Effector memory CD8-positive, alpha-beta T cell (primary cell): ENCODE results near the gene PHKA2.
"Not testable (repeated sequence)": the region's sequence is repeated elsewhere in the genome, so short reads cannot be mapped to it uniquely, and the experiment has no call there.

Experiments
- ATAC-seq: fragments of 150-1000 bp; cut with Tn5 transposase; replicated peaks from 2 replicates; pipeline ENCODE4 v1.10.0; 2021; ENCODE audit warnings: mild to moderate bottlenecking, moderate library complexity
- DNase-seq, 3 experiments: peaks; one replicate each; pipeline ENCODE4 v3.0.0; 2021
- H3K27ac Mint-ChIP-seq, 2 donors: one replicate each; pipeline ENCODE4 v1.8.0; 2022; ENCODE audit warnings: mild to moderate bottlenecking in 2 of 2, mixed read lengths in 2 of 2, moderate library complexity in 2 of 2
- H3K27me3 Mint-ChIP-seq, 2 donors: one replicate each; pipeline ENCODE4 v1.8.0; 2022; ENCODE audit warnings: mixed read lengths in 2 of 2
- H3K36me3 Mint-ChIP-seq: one replicate; pipeline ENCODE4 v1.8.0; 2022; ENCODE audit warnings: mild to moderate bottlenecking, moderate library complexity, mixed read lengths; ENCODE audit not compliant: insufficient read depth
- H3K4me1 Mint-ChIP-seq, 2 donors: one replicate each; pipeline ENCODE4 v1.8.0; 2022; ENCODE audit warnings: low read depth in 2 of 2, mixed read lengths in 2 of 2
- H3K4me3 Mint-ChIP-seq, 2 donors: one replicate each; pipeline ENCODE4 v1.8.0; 2022; ENCODE audit warnings: mild to moderate bottlenecking in 2 of 2, mixed read lengths in 2 of 2, moderate library complexity in 2 of 2
- H3K9me3 Mint-ChIP-seq, 2 donors: one replicate each; pipeline ENCODE4 v1.8.0; 2022; ENCODE audit warnings: mixed read lengths in 2 of 2
- total RNA-seq, 9 experiments: gene quantifications; one replicate each; lab custom pipeline; 2026; lab: John Stamatoyannopoulos, UW

Gene PHKA2
- total RNA-seq: 33.0 to 82.5 (median 53.1) reads per million in 9 experiments

- H3K9me3 Mint-ChIP-seq: no peaks in the 10 kb centered on the region
- no peak for DNase-seq
- H3K27me3 Mint-ChIP-seq: no peaks in the 10 kb centered on the region
- H3K36me3 Mint-ChIP-seq: peaks cover 9% of the 10 kb centered on the region
- ATAC-seq: peak; percentile 20
- H3K27ac Mint-ChIP-seq: peak within 1 kb of the TSS; percentile 92 to 95
- peak within 1 kb of the TSS; percentile 77 to 83 for H3K4me3 Mint-ChIP-seq
- H3K4me1 Mint-ChIP-seq: peaks cover 0 to 8% of the 10 kb centered on the region in 2 donors
These were observed at the start of gene PHKA2 for GRCh38 chrX:18983666-18984380. PHKA2 (minus strand) TSS chrX:18984114; CDS start chrX:18983932, 182 bp downstream.

- no peak overlapping the region for H3K27ac Mint-ChIP-seq
- no peaks in the 10 kb centered on the region for H3K27me3 Mint-ChIP-seq
- no peak overlapping the region for H3K4me3 Mint-ChIP-seq
- no peak for DNase-seq
- no peaks in the 10 kb centered on the region for H3K36me3 Mint-ChIP-seq
- H3K9me3 Mint-ChIP-seq: no peaks in the 10 kb centered on the region
- ATAC-seq: no peak
- no peaks in the 10 kb centered on the region for H3K4me1 Mint-ChIP-seq
These were observed 46.9 kb upstream of the PHKA2 start for GRCh38 chrX:19030805-19031204.

- H3K4me1 Mint-ChIP-seq: no peaks in the 10 kb centered on the region
- ATAC-seq: no peak
- H3K4me3 Mint-ChIP-seq: no peak overlapping the region
- no peaks in the 10 kb centered on the region for H3K36me3 Mint-ChIP-seq
- H3K9me3 Mint-ChIP-seq: no peaks in the 10 kb centered on the region
- no peak for DNase-seq
- H3K27ac Mint-ChIP-seq: no peak overlapping the region
- no peaks in the 10 kb centered on the region for H3K27me3 Mint-ChIP-seq
These were observed 44.6 kb upstream of the PHKA2 start for GRCh38 chrX:19028560-19028959.

GRCh38 chrX:19024366-19024765, 40.5 kb upstream of the PHKA2 start:
- DNase-seq: no peak
- no peak overlapping the region for H3K4me3 Mint-ChIP-seq

GRCh38 chrX:19019996-19020395, 36.1 kb upstream of the PHKA2 start:
- Mint-ChIP-seq H3K4me1 (no peaks in the 10 kb centered on the region), H3K4me3 (no peak overlapping the region), H3K27me3 (no peaks in the 10 kb centered on the region)

More at GRCh38 chrX:19024366-19024765, 40.5 kb upstream of the PHKA2 start:
- H3K4me1 Mint-ChIP-seq: no peaks in the 10 kb centered on the region
- ATAC-seq: no peak
- no peaks in the 10 kb centered on the region for H3K9me3 Mint-ChIP-seq
- H3K36me3 Mint-ChIP-seq: no peaks in the 10 kb centered on the region
- H3K27me3 Mint-ChIP-seq: no peaks in the 10 kb centered on the region
- no peak overlapping the region for H3K27ac Mint-ChIP-seq

GRCh38 chrX:19017271-19017670, 33.4 kb upstream of the PHKA2 start:
- Mint-ChIP-seq H3K9me3 (no peaks in the 10 kb centered on the region), H3K27ac (no peak overlapping the region), H3K4me1 (no peaks in the 10 kb centered on the region), H3K27me3 (no peaks in the 10 kb centered on the region), H3K36me3 (peaks cover 3% of the 10 kb centered on the region), H3K4me3 (no peak overlapping the region)
- DNase-seq (no peak), ATAC-seq (no peak)

More at GRCh38 chrX:19019996-19020395, 36.1 kb upstream of the PHKA2 start:
- no peak overlapping the region for H3K27ac Mint-ChIP-seq
- H3K9me3 Mint-ChIP-seq: no peaks in the 10 kb centered on the region
- DNase-seq (no peak), ATAC-seq (no peak)
- no peaks in the 10 kb centered on the region for H3K36me3 Mint-ChIP-seq

- not testable (repeated sequence) for H3K4me3 Mint-ChIP-seq, ATAC-seq, H3K27ac Mint-ChIP-seq, DNase-seq, H3K27me3 Mint-ChIP-seq, H3K4me1 Mint-ChIP-seq, H3K9me3 Mint-ChIP-seq, H3K36me3 Mint-ChIP-seq
These were observed 32.7 kb upstream of the PHKA2 start for GRCh38 chrX:19016614-19017013.

- H3K36me3 Mint-ChIP-seq: peaks cover 2% of the 10 kb centered on the region
- H3K4me3 Mint-ChIP-seq: no peak overlapping the region
- DNase-seq: no peak
- no peak overlapping the region for H3K27ac Mint-ChIP-seq
- H3K27me3 Mint-ChIP-seq: no peaks in the 10 kb centered on the region
- ATAC-seq: no peak
- no peaks in the 10 kb centered on the region for H3K9me3 Mint-ChIP-seq
- no peaks in the 10 kb centered on the region for H3K4me1 Mint-ChIP-seq
These were observed 24.0 kb upstream of the PHKA2 start for GRCh38 chrX:19007868-19008267.

- no peaks in the 10 kb centered on the region for H3K4me1 Mint-ChIP-seq
- no peaks in the 10 kb centered on the region for H3K9me3 Mint-ChIP-seq
- H3K27me3 Mint-ChIP-seq: no peaks in the 10 kb centered on the region
- no peak for ATAC-seq
- H3K4me3 Mint-ChIP-seq: no peak overlapping the region
- no peak for DNase-seq
- no peak overlapping the region for H3K27ac Mint-ChIP-seq
- H3K36me3 Mint-ChIP-seq: no peaks in the 10 kb centered on the region
These were observed 23.1 kb upstream of the PHKA2 start for GRCh38 chrX:19007011-19007410.

- DNase-seq (no peak), ATAC-seq (no peak)
- Mint-ChIP-seq H3K9me3 (no peaks in the 10 kb centered on the region), H3K4me1 (no peaks in the 10 kb centered on the region), H3K27ac (no peak overlapping the region), H3K27me3 (no peaks in the 10 kb centered on the region), H3K4me3 (no peak overlapping the region), H3K36me3 (no peaks in the 10 kb centered on the region)
These were observed 22.0 kb upstream of the PHKA2 start for GRCh38 chrX:19005909-19006308.

GRCh38 chrX:19003756-19004155, 19.8 kb upstream of the PHKA2 start:
- no peaks in the 10 kb centered on the region for H3K9me3 Mint-ChIP-seq
- no peak overlapping the region for H3K27ac Mint-ChIP-seq
- no peaks in the 10 kb centered on the region for H3K36me3 Mint-ChIP-seq
- DNase-seq (no peak), ATAC-seq (no peak)
- H3K4me1 Mint-ChIP-seq: no peaks in the 10 kb centered on the region
- no peak overlapping the region for H3K4me3 Mint-ChIP-seq
- H3K27me3 Mint-ChIP-seq: no peaks in the 10 kb centered on the region

GRCh38 chrX:18998653-18999052, 14.7 kb upstream of the PHKA2 start:
- Mint-ChIP-seq H3K9me3 (no peaks in the 10 kb centered on the region), H3K36me3 (no peaks in the 10 kb centered on the region), H3K4me3 (no peak overlapping the region), H3K27ac (no peak overlapping the region), H3K27me3 (no peaks in the 10 kb centered on the region), H3K4me1 (no peaks in the 10 kb centered on the region)
- no peak for ATAC-seq
- DNase-seq: no peak

- DNase-seq (no peak), ATAC-seq (no peak)
- Mint-ChIP-seq H3K27ac (no peak overlapping the region), H3K9me3 (no peaks in the 10 kb centered on the region), H3K36me3 (peaks cover 2% of the 10 kb centered on the region), H3K27me3 (no peaks in the 10 kb centered on the region), H3K4me3 (no peak overlapping the region), H3K4me1 (no peaks in the 10 kb centered on the region)
These were observed 14.0 kb upstream of the PHKA2 start for GRCh38 chrX:18997916-18998315.

- no peak for DNase-seq
- Mint-ChIP-seq H3K27me3 (no peaks in the 10 kb centered on the region), H3K27ac (no peak overlapping the region), H3K9me3 (no peaks in the 10 kb centered on the region), H3K36me3 (peaks cover 2% of the 10 kb centered on the region), H3K4me3 (no peak overlapping the region), H3K4me1 (no peaks in the 10 kb centered on the region)
- ATAC-seq: no peak
These were observed 12.6 kb upstream of the PHKA2 start for GRCh38 chrX:18996536-18996935.
